Vagina (tissue), 2 donors: Measurements from ENCODE around the gene PDE9A. TPM values are rescaled to one million over a fixed set of nuclear protein-coding genes. Genes with fewer than 3 reads are reported as not detected.

Source experiments
- DNase-seq, 2 donors: peaks; one replicate each; pipeline ENCODE4 v3.0.0-alpha.2; 2017; ENCODE audit errors: extremely low spot score in 2 of 2
- H3K27ac ChIP-seq: fragments of 200-600 bp; sonication (generic); one replicate; pipeline ENCODE4 v1.5.1; 2019
- H3K27me3 ChIP-seq: fragments of 200-600 bp; sonication (generic); one replicate; pipeline ENCODE4 v1.5.1; 2019
- H3K36me3 ChIP-seq, 2 donors: fragments of 200-600 bp; sonication (generic); one replicate each; pipeline ENCODE4 v1.5.1; 2017 to 2019
- H3K4me1 ChIP-seq: fragments of 200-600 bp; sonication (generic); one replicate; pipeline ENCODE4 v1.5.1; 2019
- H3K4me3 ChIP-seq, 2 donors: fragments of 200-600 bp; sonication (generic); 1 replicate in 1 of 2; 2 replicates in 1 of 2; pipeline ENCODE4 v1.5.1; 2016 to 2019
- H3K9me3 ChIP-seq: fragments of 200-600 bp; sonication (generic); one replicate; pipeline ENCODE4 v1.5.1; 2019
- POLR2A ChIP-seq, 2 donors: fragments of 450-650 bp; IDR thresholded peaks; one replicate each; pipeline ENCODE4 v1.6.1; 2017; ENCODE audit warnings: antibody characterized with exemption in 2 of 2, mild to moderate bottlenecking in 2 of 2, moderate library complexity in 2 of 2
- POLR2AphosphoS5 ChIP-seq, 2 donors: sonication (generic); formaldehyde crosslinking; IDR thresholded peaks; one replicate each; pipeline ENCODE4 v1.9.0; 2017; ENCODE audit warnings: antibody characterized with exemption in 2 of 2, mild to moderate bottlenecking in 2 of 2, low read depth in 1 of 2; ENCODE audit not compliant: insufficient read depth in 1 of 2
- intact Hi-C: fragments of 100-400 bp; cut with DNase I; formaldehyde crosslinking; loops from one replicate; pipeline ENCODE4 v1.15.1; 2023
- total RNA-seq: library from RNA; depleted of rRNA; stranded (reverse); fragments of >200 nt; gene quantifications from one replicate; pipeline ENCODE4 v1.2.3, GENCODE V29; 2016
- TF ChIP-seq, protein P1 (sequence below), 3 experiments: fragments of 450-650 bp in 2 of 3; fragments of 200-600 bp in 1 of 3; sonication (generic) in 1 of 3; IDR thresholded peaks; one replicate each; pipeline ENCODE4 v1.5.1; 2017 to 2019; ENCODE audit warnings: antibody characterized with exemption in 3 of 3, mild to moderate bottlenecking in 2 of 3, moderate library complexity in 2 of 3

Gene PDE9A
- total RNA-seq: 9.6 TPM

DNA sequence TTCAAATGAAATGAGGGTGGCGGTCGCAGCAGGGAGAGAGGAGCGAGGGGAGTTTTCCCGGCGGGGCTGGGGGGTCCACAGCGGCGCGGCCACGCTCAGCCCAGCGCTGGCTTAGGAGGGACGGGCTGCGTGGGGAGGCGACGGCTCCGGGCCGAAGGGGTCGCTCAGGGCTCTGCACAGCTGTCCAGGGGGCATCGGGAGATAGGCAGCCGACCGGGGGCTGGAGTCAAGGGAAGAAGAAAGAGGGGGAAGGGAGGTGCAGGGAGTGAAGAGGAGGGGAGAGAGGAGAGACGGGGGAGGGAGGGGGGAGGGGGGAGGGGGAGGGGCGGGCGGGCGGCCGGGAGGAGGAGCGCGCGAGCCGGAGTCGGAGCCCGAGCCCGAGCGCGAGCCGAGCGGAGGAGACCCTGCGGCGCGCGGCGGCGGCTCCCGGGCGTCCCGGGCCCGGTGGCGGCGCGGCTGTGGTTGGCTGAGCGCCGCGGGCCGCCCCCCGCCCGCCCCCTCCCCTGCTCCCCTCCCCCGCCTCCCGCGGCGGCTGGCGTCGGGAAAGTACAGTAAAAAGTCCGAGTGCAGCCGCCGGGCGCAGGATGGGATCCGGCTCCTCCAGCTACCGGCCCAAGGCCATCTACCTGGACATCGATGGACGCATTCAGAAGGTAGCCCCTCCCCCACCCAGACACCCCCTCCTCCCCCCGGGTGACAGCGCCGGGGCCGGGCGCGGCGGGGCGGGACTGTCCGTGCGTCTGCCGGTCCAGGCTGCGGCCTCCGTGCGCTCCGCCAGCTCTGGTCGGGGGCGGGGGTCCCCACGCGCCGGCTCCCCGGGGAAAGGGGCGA lies at the start of gene PDE9A:
PDE9A (plus strand) TSS at position 391 of the 831 bp plus-strand sequence; CDS start at position 585, 194 bp downstream.
- no peak for DNase-seq
- Histone ChIP-seq H3K36me3 (no peaks in the 10 kb centered on the region), H3K4me3 (peak within 1 kb of the TSS; percentile 68 to 93), H3K4me1 (peaks cover 30% of the 10 kb centered on the region), H3K27me3 (no peaks in the 10 kb centered on the region), H3K9me3 (no peaks in the 10 kb centered on the region), H3K27ac (peak within 1 kb of the TSS; percentile 57)
- no peak for TF ChIP-seq POLR2A (IDR thresholded peaks at IDR 0.05)
- TF ChIP-seq, protein P1, sequence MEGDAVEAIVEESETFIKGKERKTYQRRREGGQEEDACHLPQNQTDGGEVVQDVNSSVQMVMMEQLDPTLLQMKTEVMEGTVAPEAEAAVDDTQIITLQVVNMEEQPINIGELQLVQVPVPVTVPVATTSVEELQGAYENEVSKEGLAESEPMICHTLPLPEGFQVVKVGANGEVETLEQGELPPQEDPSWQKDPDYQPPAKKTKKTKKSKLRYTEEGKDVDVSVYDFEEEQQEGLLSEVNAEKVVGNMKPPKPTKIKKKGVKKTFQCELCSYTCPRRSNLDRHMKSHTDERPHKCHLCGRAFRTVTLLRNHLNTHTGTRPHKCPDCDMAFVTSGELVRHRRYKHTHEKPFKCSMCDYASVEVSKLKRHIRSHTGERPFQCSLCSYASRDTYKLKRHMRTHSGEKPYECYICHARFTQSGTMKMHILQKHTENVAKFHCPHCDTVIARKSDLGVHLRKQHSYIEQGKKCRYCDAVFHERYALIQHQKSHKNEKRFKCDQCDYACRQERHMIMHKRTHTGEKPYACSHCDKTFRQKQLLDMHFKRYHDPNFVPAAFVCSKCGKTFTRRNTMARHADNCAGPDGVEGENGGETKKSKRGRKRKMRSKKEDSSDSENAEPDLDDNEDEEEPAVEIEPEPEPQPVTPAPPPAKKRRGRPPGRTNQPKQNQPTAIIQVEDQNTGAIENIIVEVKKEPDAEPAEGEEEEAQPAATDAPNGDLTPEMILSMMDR (IDR thresholded peaks at IDR 0.05): no peak
- TF ChIP-seq POLR2AphosphoS5 (IDR thresholded peaks at IDR 0.05; ENCODE audit: insufficient read depth in 1 of 2, low read depth in 1 of 2): no peak
- intact Hi-C loops: loop anchor here (5.0 kb wide), 1 partner anchor 164 kb away; no protein-coding TSS in a partner anchor

DNA sequence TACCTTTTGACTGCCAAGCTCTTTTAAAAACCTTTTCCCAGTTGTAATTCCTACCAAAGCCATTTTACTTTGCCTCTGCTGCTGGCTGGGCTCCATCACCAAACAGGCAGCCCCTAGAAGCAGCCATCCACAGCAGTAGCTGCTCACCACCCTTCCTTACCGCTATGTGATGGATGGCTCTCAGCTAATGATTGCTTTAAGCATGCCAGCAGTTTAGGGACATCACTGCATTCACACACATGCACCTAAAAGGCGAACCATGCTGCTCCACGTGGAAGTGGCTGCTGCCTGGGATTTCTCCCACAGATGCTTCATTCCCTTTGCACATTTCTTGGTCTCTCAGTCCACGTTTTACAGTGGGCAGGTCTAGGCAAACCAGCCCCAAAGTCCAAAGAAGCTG lies 46.3 kb upstream of the PDE9A start:
- no peaks in the 10 kb centered on the region for H3K9me3 ChIP-seq
- no peaks in the 10 kb centered on the region for H3K36me3 ChIP-seq
- H3K4me3 ChIP-seq: no peak overlapping the region
- intact Hi-C loops: no loop called here
- DNase-seq: no peak
- H3K27me3 ChIP-seq: no peaks in the 10 kb centered on the region
- TF ChIP-seq, protein P1 (IDR thresholded peaks at IDR 0.05): no peak
- TF ChIP-seq POLR2AphosphoS5 (IDR thresholded peaks at IDR 0.05; ENCODE audit: insufficient read depth in 1 of 2, low read depth in 1 of 2) (no peak), POLR2A (IDR thresholded peaks at IDR 0.05) (no peak)
- H3K4me1 ChIP-seq: no peaks in the 10 kb centered on the region
- H3K27ac ChIP-seq: no peak overlapping the region

DNA sequence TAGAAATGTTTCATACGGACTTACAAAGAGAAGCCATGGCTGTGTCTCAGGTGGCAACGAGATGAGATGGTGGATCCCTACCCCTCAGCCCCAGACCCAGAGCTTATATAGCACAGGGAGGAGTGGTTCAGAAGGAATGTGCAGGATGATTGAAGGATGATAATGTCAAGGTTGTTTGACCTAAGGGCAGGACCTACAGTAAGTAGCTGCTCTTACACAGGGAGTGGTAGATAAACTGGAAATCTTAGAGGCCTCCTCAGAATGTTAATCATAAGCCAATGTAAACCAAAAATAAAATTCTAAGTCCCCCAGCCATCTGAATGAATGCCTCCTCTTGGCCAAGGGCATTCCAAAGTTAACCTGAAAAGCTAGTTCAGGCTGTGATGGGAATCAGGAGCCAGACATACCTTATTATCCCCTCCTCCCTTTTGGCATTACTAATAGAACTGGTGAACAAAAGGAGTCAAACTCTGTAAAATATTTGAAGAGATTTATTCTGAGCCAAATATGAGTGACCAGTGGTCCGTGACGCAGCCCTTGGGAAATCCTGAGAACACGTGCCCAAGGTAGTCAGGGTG lies 45.8 kb upstream of the PDE9A start:
- DNase-seq: no peak
- H3K27me3 ChIP-seq: no peaks in the 10 kb centered on the region
- no peaks in the 10 kb centered on the region for H3K4me1 ChIP-seq
- no peaks in the 10 kb centered on the region for H3K9me3 ChIP-seq
- H3K27ac ChIP-seq: no peak overlapping the region
- no peak overlapping the region for H3K4me3 ChIP-seq
- H3K36me3 ChIP-seq: no peaks in the 10 kb centered on the region
- TF ChIP-seq POLR2AphosphoS5 (IDR thresholded peaks at IDR 0.05; ENCODE audit: insufficient read depth in 1 of 2, low read depth in 1 of 2): no peak
- TF ChIP-seq POLR2A (IDR thresholded peaks at IDR 0.05): no peak
- TF ChIP-seq, protein P1 (IDR thresholded peaks at IDR 0.05): no peak
- intact Hi-C loops: no loop called here

DNA sequence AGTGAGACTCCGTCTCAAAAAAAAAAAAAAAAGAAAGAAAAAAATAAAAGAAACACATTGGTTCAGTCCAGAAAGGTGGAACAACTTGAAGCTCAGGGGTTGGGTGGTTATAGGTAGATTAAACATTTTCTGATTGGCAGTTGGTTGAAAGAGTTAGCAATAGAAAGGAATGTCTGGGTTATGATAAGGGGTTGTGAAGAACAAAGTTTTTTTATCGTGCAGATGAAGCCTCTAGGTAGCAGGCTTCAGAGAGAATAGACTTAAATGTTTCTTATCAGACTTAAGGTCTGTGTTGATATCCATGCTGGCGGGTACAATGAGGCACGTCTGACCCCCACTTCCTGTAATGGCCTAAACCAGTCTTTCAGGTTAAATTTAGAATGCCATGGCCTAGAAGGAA lies 45.0 kb upstream of the PDE9A start:
- H3K27me3 ChIP-seq: no peaks in the 10 kb centered on the region
- DNase-seq: no peak
- H3K27ac ChIP-seq: no peak overlapping the region
- no peaks in the 10 kb centered on the region for H3K9me3 ChIP-seq
- TF ChIP-seq, protein P1 (IDR thresholded peaks at IDR 0.05): no peak
- TF ChIP-seq POLR2A (IDR thresholded peaks at IDR 0.05): no peak
- TF ChIP-seq POLR2AphosphoS5 (IDR thresholded peaks at IDR 0.05; ENCODE audit: insufficient read depth in 1 of 2, low read depth in 1 of 2): no peak
- no peaks in the 10 kb centered on the region for H3K36me3 ChIP-seq
- H3K4me3 ChIP-seq: no peak overlapping the region
- H3K4me1 ChIP-seq: no peaks in the 10 kb centered on the region
- intact Hi-C loops: no loop called here

DNA sequence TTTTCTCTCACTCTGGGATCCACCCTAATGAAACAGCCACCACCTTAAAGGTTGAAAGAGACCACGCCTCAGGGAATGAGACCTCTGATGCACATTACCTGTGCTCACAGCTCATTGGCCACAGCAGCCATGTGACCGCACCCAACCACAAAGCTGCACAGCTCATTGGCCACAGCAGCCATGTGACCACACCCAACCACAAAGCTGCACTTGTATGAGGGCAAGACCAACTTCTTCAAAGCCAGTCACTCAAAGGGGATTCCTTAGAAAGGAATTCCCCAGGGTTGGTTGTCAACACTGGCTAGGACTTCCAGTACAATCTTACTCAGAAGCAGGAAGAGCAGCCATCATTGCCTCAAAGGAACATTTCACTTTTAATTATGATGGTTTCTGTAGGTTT lies 43.6 kb upstream of the PDE9A start:
- no peak for DNase-seq
- intact Hi-C loops: no loop called here
- no peaks in the 10 kb centered on the region for H3K4me1 ChIP-seq
- no peaks in the 10 kb centered on the region for H3K9me3 ChIP-seq
- no peaks in the 10 kb centered on the region for H3K27me3 ChIP-seq
- H3K4me3 ChIP-seq: no peak overlapping the region
- no peak overlapping the region for H3K27ac ChIP-seq
- TF ChIP-seq, protein P1 (IDR thresholded peaks at IDR 0.05): no peak
- TF ChIP-seq POLR2AphosphoS5 (IDR thresholded peaks at IDR 0.05; ENCODE audit: insufficient read depth in 1 of 2, low read depth in 1 of 2) (no peak), POLR2A (IDR thresholded peaks at IDR 0.05) (no peak)
- no peaks in the 10 kb centered on the region for H3K36me3 ChIP-seq
